Peyer's patch (tissue), 4 donors: Measurements from ENCODE around the gene WDR86. TPM values are rescaled to one million over a fixed set of nuclear protein-coding genes. Genes with fewer than 3 reads are reported as not detected.

Experiments
- DNase-seq, 3 donors: peaks; one replicate each; pipeline ENCODE4 v3.0.0-alpha.2; 2017 to 2019
- H3K27ac ChIP-seq, 4 donors: fragments of 200-600 bp; sonication (generic); one replicate each; pipeline ENCODE4 v1.5.1; 2016 to 2019
- H3K27me3 ChIP-seq, 2 donors: fragments of 200-600 bp; sonication (generic); one replicate each; pipeline ENCODE4 v1.5.1; 2019
- H3K36me3 ChIP-seq, 3 donors: fragments of 200-600 bp; sonication (generic); one replicate each; pipeline ENCODE4 v1.5.1; 2016 to 2019
- H3K4me1 ChIP-seq, 4 donors: fragments of 200-600 bp; sonication (generic); one replicate each; pipeline ENCODE4 v1.5.1; 2016 to 2019
- H3K4me3 ChIP-seq, 4 donors: fragments of 200-600 bp; sonication (generic); 1 replicate in 3 of 4; 2 replicates in 1 of 4; pipeline ENCODE4 v1.5.1; 2016 to 2019; ENCODE audit warnings: mild to moderate bottlenecking in 1 of 4
- H3K9me3 ChIP-seq, 4 donors: fragments of 200-600 bp; sonication (generic); one replicate each; pipeline ENCODE4 v1.5.1; 2016 to 2019; ENCODE audit warnings: mild to moderate bottlenecking in 1 of 4
- CTCF ChIP-seq, 6 experiments: fragments of 450-650 bp in 4 of 6; fragments of 200-600 bp in 2 of 6; sonication (generic) in 1 of 6; IDR thresholded peaks; one replicate each; pipeline ENCODE4 v1.5.1; 2017 to 2019; ENCODE audit warnings: antibody characterized with exemption in 6 of 6, mild to moderate bottlenecking in 3 of 6, moderate library complexity in 1 of 6
- POLR2A ChIP-seq, 2 donors: fragments of 450-650 bp; IDR thresholded peaks; one replicate each; pipeline ENCODE4 v1.5.1; 2017; ENCODE audit warnings: antibody characterized with exemption in 2 of 2, mild to moderate bottlenecking in 2 of 2, moderate library complexity in 2 of 2
- total RNA-seq, 4 donors: library from RNA; depleted of rRNA; stranded (reverse); fragments of >200 nt; gene quantifications; one replicate each; pipeline ENCODE4 v1.1.0, GENCODE V29; 2016

The WDR86 gene
- total RNA-seq, 4 donors from 2014 or later: 5.9 to 13.2 (median 6.6) TPM; not detected in 1

GRCh38 chr7:151451156-151451555 lies 41.3 kb upstream of the WDR86 start:
- TF ChIP-seq POLR2A (IDR thresholded peaks at IDR 0.05) (no peak), CTCF (IDR thresholded peaks at IDR 0.05) (no peak)
- Histone ChIP-seq H3K4me3 (no peak overlapping the region), H3K36me3 (no peaks in the 10 kb centered on the region), H3K4me1 (peaks cover 0 to 7% (median 0%) of the 10 kb centered on the region in 4 donors), H3K27ac (no peak overlapping the region), H3K27me3 (no peaks in the 10 kb centered on the region), H3K9me3 (no peaks in the 10 kb centered on the region)
- peak in 1 of 3 donors; percentile 26 for DNase-seq

- no peak overlapping the region for H3K27ac ChIP-seq
- no peak overlapping the region for H3K4me3 ChIP-seq
- H3K36me3 ChIP-seq: no peaks in the 10 kb centered on the region
- H3K4me1 ChIP-seq: peaks cover 0 to 7% (median 0%) of the 10 kb centered on the region in 4 donors
- H3K27me3 ChIP-seq: no peaks in the 10 kb centered on the region
- H3K9me3 ChIP-seq: no peaks in the 10 kb centered on the region
- peak in 1 of 3 donors; percentile 33 for DNase-seq
- TF ChIP-seq POLR2A (IDR thresholded peaks at IDR 0.05) (no peak), CTCF (IDR thresholded peaks at IDR 0.05) (no peak)
Measured at GRCh38 chr7:151449990-151450389, 40.2 kb upstream of the WDR86 start.

GRCh38 chr7:151448261-151449252 lies 38.7 kb upstream of the WDR86 start:
- peak; percentile 62 to 88 (median 80) for DNase-seq
- no peaks in the 10 kb centered on the region for H3K27me3 ChIP-seq
- TF ChIP-seq POLR2A (IDR thresholded peaks at IDR 0.05) (no peak), CTCF (IDR thresholded peaks at IDR 0.05) (peak; percentile 69 to 80 (median 76))
- H3K4me1 ChIP-seq: peaks cover 0 to 7% (median 0%) of the 10 kb centered on the region in 4 donors
- no peaks in the 10 kb centered on the region for H3K9me3 ChIP-seq
- peak overlapping the region; percentile 49 to 72 (median 54) for H3K4me3 ChIP-seq
- no peaks in the 10 kb centered on the region for H3K36me3 ChIP-seq
- peak overlapping the region in 3 of 4 donors; percentile 26 to 64 (median 52) for H3K27ac ChIP-seq

- TF ChIP-seq POLR2A (IDR thresholded peaks at IDR 0.05) (no peak), CTCF (IDR thresholded peaks at IDR 0.05) (no peak)
- Histone ChIP-seq H3K4me3 (peak overlapping the region; percentile 49 to 72 (median 54)), H3K27ac (peak overlapping the region in 2 of 4 donors; percentile 52 to 64)
Measured at GRCh38 chr7:151447901-151448260, 38.0 kb upstream of the WDR86 start.

GRCh38 chr7:151447312-151447711 lies 37.5 kb upstream of the WDR86 start:
- no peak for TF ChIP-seq POLR2A (IDR thresholded peaks at IDR 0.05)
- TF ChIP-seq CTCF (IDR thresholded peaks at IDR 0.05): no peak
- no peak for DNase-seq
- no peak overlapping the region for H3K4me3 ChIP-seq

More at GRCh38 chr7:151447901-151448260, 38.0 kb upstream of the WDR86 start:
- DNase-seq: no peak
- H3K4me1 ChIP-seq: peaks cover 0 to 7% (median 0%) of the 10 kb centered on the region in 4 donors
- H3K36me3 ChIP-seq: no peaks in the 10 kb centered on the region
- H3K9me3 ChIP-seq: no peaks in the 10 kb centered on the region
- H3K27me3 ChIP-seq: no peaks in the 10 kb centered on the region

More at GRCh38 chr7:151447312-151447711, 37.5 kb upstream of the WDR86 start:
- Histone ChIP-seq H3K27ac (no peak overlapping the region), H3K27me3 (no peaks in the 10 kb centered on the region), H3K9me3 (no peaks in the 10 kb centered on the region), H3K36me3 (no peaks in the 10 kb centered on the region), H3K4me1 (peaks cover 0 to 7% (median 0%) of the 10 kb centered on the region in 4 donors)
